MV-4-11 (cell line): ENCODE data around the gene TEDC1.

Source experiments
- DNase-seq: peaks from one replicate; lab custom pipeline; 2025; lab: John Stamatoyannopoulos, UW

Gene TEDC1

GRCh38 chr14:105458010-105458409, 33.0 kb upstream of the TEDC1 start:
- DNase-seq, result no peak

- DNase-seq, result no peak
These were observed 32.5 kb upstream of the TEDC1 start for GRCh38 chr14:105458571-105458970.

- no peak for DNase-seq
These were observed 30.9 kb upstream of the TEDC1 start for GRCh38 chr14:105460116-105460515.

- DNase-seq, result no peak
These were observed 30.4 kb upstream of the TEDC1 start for GRCh38 chr14:105460616-105461015.

GRCh38 chr14:105461903-105462302, 29.1 kb upstream of the TEDC1 start:
- no peak for DNase-seq

GRCh38 chr14:105464501-105464900, 26.5 kb upstream of the TEDC1 start:
- no peak for DNase-seq

GRCh38 chr14:105465209-105466031, 25.6 kb upstream of the TEDC1 start:
- DNase-seq, result no peak

- no peak for DNase-seq
These were observed 24.4 kb upstream of the TEDC1 start for GRCh38 chr14:105466531-105467248.

- no peak for DNase-seq
These were observed 23.7 kb upstream of the TEDC1 start for GRCh38 chr14:105467249-105467941.

- DNase-seq, result no peak
These were observed 23.0 kb upstream of the TEDC1 start for GRCh38 chr14:105467942-105468471.

- DNase-seq, result no peak
These were observed 22.3 kb upstream of the TEDC1 start for GRCh38 chr14:105468621-105469241.

- no peak for DNase-seq
These were observed 21.3 kb upstream of the TEDC1 start for GRCh38 chr14:105469456-105470349.

GRCh38 chr14:105470350-105471296, 20.4 kb upstream of the TEDC1 start:
- no peak for DNase-seq

- DNase-seq, result no peak
These were observed 19.7 kb upstream of the TEDC1 start for GRCh38 chr14:105471297-105471821.

GRCh38 chr14:105471823-105472485, 19.1 kb upstream of the TEDC1 start:
- no peak for DNase-seq

- DNase-seq, result no peak
These were observed 18.5 kb upstream of the TEDC1 start for GRCh38 chr14:105472486-105472991.

GRCh38 chr14:105473033-105473676, 17.9 kb upstream of the TEDC1 start:
- no peak for DNase-seq
